Measurements from ENCODE around the gene MERTK. TPM values are rescaled to one million over a fixed set of nuclear protein-coding genes. Genes with fewer than 3 reads are reported as not detected.

The MERTK gene
- total and polyA plus RNA-seq, 2 of the 8 experiments (the other 6 are each of a cell fraction or from before 2014, with no cell fraction given) = 6.5 to 7.0 TPM

GRCh38 chr2:111898703-111899514 lies 502 bp downstream of the MERTK start (continued):
- TF ChIP-seq HDAC6 (IDR thresholded peaks at IDR 0.05; ENCODE audit: low read depth, low read length) (no peak), E2F6 (IDR thresholded peaks at IDR 0.05) (peak; percentile 28; the same call in 1 of the 2 replicates), RBBP5 (IDR thresholded peaks at IDR 0.05; ENCODE audit: borderline replicate concordance, low read depth, low read length) (peak; percentile 80; the same call in 1 of the 2 replicates), CHD1 (IDR thresholded peaks at IDR 0.05; ENCODE audit: low read depth, low read length) (no peak), GTF2F1 (IDR thresholded peaks at IDR 0.05; ENCODE audit: borderline replicate concordance, low read depth, low read length) (no peak), KDM1A (IDR thresholded peaks at IDR 0.05; ENCODE audit: borderline replicate concordance, low read length) (no peak), SIRT6 (IDR thresholded peaks at IDR 0.05; ENCODE audit: low read length) (no peak), RNF2 (IDR thresholded peaks at IDR 0.05; ENCODE audit: borderline replicate concordance, low read depth, low read length, missing control alignments, poor library complexity, severe bottlenecking) (peak; percentile 47), KDM4A (IDR thresholded peaks at IDR 0.05; ENCODE audit: low read depth, low read length, severe bottlenecking) (peak; percentile 93), RAD21 (IDR thresholded peaks at IDR 0.05 in 1 of 2, conservative IDR thresholded peaks at IDR 0.05 in 1 of 2; ENCODE audit: low read depth in 2 of 2, low read length in 2 of 2) (no peak), MAX (IDR thresholded peaks at IDR 0.05) (0 out of 2 replicates have a peak, but pooled peaks have one; percentile 23), ATF3 (IDR thresholded peaks at IDR 0.05; ENCODE audit: insufficient read depth, low read depth, low read length) (no peak), SP4 (IDR thresholded peaks at IDR 0.05; ENCODE audit: low read length) (no peak)

Measured in H1 (cell line).